Right renal pelvis (tissue), 4 donors: ENCODE data around the gene SLC45A3. TPM values are rescaled to one million over a fixed set of nuclear protein-coding genes. Genes with fewer than 3 reads are reported as not detected.
"Not testable (repeated sequence)": the region's sequence is repeated elsewhere in the genome, so short reads cannot be mapped to it uniquely, and the experiment has no call there.

ENCODE experiments used
- DNase-seq, 4 donors: peaks; one replicate each; pipeline ENCODE4 v3.0.0-alpha.2; 2013; ENCODE audit warnings: low read depth in 4 of 4, low spot score in 3 of 4, missing footprints in 1 of 4
- polyA plus RNA-seq, 4 donors: library from polyadenylated mRNA; unstranded; fragments of 120-200 nt; gene quantifications; one replicate each; pipeline ENCODE4 v1.2.1, GENCODE V29; 2013; ENCODE audit not compliant: insufficient read length in 4 of 4

The SLC45A3 gene
- polyA plus RNA-seq, 4 donors = 9.3 to 10.1 (median 9.8) TPM

DNA sequence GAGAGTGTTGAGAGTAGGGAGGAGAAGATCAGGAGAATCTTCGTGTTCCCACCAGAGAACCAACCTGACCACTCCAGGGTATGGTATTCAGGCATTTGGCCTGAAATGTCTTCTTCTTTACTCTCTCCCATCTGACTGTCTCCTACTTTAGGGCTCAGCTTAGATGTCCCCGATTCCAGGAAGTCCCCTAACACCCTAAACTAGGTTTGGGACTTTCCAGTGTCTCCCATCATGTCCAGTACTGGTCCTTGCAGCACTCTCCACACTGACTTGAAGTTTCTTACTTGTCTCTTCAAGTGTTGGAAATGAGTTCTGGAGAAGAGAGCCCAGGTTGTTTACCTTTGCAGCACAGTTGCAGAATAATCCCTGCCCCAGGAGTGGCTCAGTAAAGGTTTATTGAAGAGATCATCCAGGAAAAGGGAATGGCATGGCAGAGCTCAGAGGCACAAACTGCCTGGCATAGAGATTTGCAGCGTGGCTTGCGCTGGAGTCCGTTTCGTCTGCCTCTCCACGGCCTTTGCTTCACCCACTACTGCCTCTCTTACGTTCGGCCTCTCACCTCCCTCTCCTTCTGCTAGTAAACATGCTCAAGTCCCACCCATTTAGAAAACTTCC is 42.3 kb downstream of the SLC45A3 start:
- DNase-seq = no peak

GRCh38 chr1:205636732-205637131 is 43.6 kb downstream of the SLC45A3 start:
- DNase-seq = no peak

DNA sequence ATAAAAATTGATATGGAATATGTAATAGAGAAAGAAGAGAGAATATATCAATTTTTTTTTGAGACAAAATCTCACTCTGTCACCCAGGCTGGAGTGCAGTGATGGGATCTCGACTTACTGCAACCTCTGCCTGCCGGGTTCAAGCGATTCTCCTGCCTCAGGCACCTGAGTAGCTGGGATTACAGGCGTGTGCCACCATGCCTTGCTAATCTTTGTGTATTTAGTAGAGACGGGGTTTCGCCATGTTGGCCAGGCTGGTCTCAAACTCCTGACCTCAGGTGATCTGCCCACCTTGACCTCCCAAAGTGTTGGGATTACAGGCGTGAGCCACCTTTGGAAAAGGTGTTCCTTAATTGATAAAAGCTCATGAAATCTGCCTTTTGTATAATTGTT is 44.2 kb downstream of the SLC45A3 start:
- not testable (repeated sequence) for DNase-seq

DNA sequence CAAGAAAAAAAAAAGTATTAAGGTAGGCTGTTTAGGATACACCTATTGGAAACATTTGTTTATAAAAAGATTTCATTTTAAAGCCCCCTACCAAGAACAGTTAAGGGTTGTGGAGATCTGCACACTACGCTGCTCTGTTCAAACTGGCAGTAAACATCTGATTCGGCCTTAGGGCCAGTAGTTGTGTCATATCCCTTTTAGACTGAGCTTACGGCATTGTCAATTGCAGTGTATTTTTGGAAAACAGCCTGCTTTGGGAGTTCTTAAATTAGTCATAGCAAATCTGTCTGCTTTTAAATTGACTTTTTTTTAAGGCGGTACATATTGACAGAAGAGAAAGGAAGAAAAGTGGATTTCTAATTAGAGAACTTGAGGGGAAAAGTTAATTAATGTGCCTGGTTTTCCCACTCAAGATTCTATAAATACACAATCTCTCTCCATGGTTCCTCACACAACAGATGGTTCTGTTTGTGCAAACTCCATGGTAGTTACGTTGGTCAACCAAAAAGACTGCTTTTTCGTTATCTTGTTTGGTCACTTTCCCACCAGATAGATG is 46.8 kb downstream of the SLC45A3 start:
- DNase-seq = no peak

- DNase-seq = no peak
Measured at GRCh38 chr1:205632669-205633169, 47.6 kb downstream of the SLC45A3 start.

GRCh38 chr1:205631768-205632668 is 48.3 kb downstream of the SLC45A3 start, which contains the start of gene ELK4:
Gene ELK4, minus strand, starts transcription at chr1:205632011. Its CDS starts 8,129 bp downstream, at chr1:205623882.
- peak; percentile 97 to 99 (median 98) for DNase-seq

DNA sequence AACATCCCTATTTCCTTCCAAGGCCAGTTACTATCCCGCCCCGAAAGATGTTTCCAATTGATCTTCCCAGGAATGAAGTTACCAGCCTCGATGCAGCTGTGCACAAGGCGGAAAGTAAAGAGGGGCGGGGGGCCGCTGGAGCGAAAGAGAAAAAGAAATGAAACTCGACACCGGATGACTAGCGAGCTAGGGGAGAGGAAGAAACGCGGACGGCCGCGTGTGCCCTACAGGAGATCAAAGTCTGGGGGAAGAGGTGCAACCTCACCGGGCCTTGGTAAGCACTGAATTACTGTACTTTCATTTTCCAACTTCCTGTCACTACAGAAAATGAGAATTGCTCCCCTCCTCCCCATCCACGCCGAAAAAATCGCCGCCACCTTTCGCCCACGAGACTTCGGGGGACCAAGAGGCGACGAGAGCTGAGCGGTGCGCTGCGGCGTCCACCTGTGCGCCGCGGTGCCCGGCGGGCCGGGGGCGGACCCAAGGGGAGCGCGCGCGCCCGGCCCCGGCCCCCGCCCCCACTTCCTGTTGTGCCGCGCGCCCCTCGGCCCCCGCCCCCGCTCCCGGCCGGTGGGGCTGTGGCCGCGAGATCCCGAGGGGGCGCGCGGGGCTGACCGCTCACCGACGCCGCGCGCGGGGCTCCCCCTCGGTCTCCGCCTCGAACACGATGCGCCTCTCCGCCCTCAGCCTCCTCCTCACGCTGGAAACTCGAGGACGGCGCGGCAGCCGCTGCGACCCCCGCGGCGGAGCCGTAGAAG is 49.1 kb downstream of the SLC45A3 start:
- peak; percentile 67 to 73 (median 70) for DNase-seq

DNA sequence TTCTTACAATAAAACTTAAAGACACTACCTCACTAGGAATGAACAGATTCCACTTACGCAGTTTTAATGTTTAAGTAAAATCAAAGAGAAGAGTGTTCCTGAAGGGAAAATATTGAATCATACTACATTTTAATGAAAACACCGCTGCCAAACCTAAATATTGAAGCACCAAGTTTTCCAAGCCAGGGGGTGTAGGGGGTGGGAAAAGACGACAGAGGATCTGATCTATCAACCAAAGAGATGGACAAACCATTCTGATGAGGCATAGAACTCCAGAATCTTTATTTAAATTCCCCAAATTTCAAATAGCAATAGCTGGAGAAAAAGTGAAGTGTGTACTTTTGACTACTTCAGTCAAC is 49.7 kb downstream of the SLC45A3 start:
- no peak for DNase-seq

DNA sequence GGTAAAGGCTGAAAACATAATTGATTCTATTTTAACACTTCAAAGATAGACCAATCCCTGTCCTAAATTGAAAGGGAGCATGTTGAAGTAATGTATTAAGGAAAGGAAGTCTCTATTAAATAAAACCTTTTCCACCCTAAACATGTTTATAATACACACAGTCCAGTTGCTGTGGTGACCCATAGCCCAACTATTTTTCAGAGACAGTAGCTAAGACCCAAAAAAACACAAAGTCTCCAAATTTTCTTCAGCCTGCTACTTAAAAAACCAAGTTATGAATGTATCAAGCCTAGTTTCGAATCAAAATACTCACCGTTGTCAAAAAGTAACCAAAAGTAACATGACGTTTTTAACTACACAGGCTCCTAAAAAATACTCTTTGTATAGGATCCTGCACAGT is 50.1 kb downstream of the SLC45A3 start:
- DNase-seq = peak in 1 of 4 donors; percentile 26

DNA sequence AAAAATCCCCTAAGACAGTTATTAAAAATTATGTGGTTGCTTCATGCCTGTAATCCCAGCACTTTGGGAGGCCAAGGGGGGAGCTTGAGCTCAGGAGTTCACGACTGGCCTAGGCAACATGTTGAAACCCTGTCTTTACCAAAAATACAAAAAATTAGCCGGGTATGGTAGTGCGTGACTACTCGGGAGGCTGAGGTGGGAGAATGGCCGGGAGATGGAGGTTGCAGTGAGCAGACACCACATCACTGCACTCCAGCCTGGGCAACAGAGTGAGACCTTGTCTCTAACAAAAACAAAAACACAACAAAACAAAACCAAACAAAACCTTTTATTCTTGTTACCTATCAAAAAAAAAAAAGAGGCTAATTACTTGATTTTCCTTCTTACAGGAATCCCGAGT is 50.6 kb downstream of the SLC45A3 start:
- DNase-seq = no peak

DNA sequence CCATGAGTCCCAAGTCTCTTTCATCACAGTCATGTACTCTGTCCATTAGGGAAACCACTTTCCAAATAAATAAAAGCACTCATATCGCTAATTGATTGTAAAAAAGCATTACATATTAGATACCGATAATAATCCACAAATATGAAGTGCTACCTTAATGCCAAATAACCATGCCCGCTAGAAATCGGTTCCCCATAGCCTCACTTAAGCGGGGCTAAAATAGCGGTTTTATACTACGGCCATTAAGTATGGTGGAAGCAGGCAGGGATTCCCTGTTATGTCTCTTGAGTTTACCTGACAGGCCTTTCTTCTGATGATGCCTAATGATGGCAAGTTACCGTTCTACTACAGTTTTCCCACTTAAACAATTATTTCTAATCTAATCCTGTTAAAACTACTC is 52.4 kb downstream of the SLC45A3 start:
- DNase-seq = no peak

- no peak for DNase-seq
Measured at GRCh38 chr1:205626216-205626615, 54.1 kb downstream of the SLC45A3 start.

- DNase-seq = no peak
Measured at GRCh38 chr1:205623646-205624045, 56.7 kb downstream of the SLC45A3 start.

DNA sequence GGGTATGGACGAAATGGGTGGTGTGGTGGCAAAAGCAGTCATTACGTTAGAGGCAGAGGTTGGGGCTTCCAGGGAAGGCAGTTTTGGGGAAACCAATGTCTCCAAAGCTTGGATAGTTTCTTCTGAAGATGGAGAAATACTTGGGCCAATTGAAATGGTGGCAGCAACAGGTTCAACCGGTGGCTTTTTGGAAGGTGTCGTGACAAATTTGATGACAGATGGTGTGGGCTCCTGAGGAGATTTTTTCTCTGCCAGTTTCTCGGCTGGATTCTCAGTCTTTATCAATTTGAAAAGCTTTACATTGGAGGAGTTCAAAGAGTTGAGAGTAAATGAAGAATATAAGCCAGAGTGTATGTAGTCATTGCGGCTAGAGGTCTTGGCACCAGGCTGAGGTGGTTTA is 60.0 kb downstream of the SLC45A3 start:
- DNase-seq = no peak

DNA sequence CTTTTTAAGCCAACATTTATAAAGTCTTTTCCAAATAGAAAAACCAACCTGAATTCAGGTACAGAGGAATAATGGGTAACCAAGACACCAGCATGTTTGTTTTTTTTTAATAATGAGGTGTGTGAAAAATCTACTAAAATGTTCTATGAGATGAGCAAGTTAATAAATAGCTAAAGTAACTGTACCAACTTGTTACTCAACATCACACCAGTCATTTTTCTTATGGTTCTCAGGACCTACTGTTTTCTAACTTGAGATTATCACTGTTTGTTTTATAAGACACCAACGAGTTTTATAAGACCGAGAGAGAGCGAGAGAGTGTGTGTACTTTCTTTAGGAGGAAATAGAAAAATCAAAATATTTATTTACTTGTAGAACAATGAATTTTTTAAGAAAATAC is 60.9 kb downstream of the SLC45A3 start:
- no peak for DNase-seq

DNA sequence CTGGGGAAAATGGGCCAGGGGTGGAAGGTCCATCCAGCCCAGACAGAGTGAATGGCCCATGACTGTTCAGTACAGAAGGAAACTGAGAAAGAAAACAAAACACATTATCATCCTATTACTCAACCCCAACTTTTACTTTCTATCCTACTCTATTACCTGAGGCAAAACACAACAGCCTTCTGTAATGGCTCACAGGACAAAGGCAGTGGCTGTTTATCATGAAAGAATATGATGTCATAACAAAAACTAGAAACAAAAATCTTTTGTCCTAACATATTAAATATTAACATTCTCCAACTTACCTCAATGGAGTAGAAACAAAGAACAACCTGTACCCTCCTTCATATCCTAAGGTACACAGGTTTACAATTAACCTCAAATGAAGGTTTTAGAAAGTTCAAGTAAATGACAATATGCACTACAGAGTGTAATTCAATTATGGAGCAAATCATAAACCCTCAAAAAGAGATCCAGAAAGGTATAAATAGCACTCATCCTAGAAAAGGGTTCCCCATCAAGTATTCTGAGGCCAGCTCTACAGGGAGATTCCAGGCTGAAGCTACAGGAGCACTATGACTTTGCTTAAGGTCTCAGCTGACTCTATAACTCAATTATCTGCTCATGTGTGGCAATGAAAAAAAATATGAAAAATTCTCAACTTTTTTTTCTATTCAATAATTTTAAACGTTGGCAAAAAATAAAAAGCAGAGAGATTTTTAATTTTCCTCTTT is 63.6 kb downstream of the SLC45A3 start:
- DNase-seq = no peak

DNA sequence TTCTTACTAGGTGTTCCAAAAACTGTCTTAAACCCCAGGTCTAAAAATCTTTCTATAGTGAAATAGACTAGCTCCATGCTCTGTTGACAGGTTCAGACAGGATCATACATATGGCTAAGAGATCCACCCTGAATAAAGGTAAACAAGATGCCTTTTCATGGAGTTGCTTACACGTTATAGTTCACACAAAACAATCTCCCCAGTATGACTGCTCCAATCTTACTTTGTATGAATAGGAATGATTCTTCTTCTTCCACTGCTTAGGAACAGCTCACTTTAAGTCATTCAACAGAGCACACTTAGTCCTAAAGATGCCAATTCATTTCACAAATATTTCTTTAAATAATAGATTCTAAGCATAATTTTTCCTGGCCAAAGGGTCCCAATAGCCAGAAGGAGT is 64.5 kb downstream of the SLC45A3 start:
- DNase-seq = no peak

DNA sequence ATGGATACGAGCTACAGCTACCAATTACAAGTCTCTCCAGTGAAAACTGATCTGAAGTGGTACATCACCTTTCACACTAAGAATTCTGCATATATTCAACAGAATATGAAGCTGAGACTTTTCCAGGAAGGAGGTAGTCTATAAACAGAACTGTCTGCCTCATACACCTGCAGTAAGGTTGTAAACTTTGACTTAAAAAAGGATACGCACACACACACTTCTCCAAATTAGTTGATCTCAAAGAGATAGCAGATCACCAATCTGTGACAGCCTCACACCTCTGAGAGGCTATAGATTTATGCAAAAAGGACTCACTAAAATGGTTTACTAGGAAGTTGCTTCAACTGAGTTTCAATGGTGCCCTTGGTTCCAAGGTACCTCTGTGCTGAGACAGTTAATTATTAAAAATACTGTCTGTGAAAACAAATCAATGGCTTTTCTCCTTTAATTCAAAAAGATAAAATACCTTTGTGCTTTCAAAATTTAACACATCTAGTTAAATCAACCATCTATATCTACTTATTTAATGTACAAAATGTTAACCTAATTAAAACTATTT is 66.4 kb downstream of the SLC45A3 start:
- no peak for DNase-seq

DNA sequence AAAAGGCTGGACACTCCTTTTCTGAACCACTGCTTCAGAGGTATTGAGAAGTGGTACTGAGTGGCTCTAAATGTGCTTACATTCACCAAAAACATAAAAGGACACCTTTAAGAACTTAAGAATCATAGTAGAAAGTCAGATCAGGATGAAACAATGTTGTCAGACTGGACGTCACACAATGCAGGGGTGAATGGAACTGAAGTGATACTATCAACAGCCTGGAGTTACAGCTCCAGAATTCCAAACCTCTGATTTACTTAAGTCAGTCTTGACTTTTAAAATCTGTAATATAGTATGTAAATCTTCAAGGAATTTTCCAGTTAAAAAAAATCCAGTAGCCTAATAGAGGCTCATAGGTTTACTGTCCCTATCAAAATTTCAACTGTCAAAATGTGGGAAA is 67.8 kb downstream of the SLC45A3 start:
- DNase-seq = no peak

DNA sequence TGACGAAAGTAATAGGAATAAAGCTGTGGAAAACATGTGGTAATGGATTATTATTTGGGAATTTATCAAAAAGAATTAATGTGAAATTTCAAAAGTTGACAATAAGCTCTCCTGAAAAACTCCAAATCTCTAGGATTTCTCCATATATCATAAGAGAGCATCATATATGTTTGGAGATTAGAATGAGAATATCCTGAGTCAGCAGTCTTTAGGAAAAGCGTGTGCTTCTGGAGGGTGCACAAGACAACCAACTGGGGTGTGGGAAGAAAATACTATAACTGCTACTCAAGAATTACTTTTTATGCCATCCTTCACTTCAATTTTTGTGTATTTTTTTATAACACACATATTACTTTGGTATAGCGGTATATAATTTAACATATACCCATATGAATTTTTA is 68.2 kb downstream of the SLC45A3 start:
- DNase-seq = no peak
